Right lobe of liver (tissue), 6 donors: ENCODE results near the gene DPP6. TPM values are rescaled to one million over a fixed set of nuclear protein-coding genes. Genes with fewer than 3 reads are reported as not detected.

Experiments
- ATAC-seq, 4 donors: fragments of 200-7000 bp; cut with Tn5 transposase; one replicate each; pipeline ENCODE4 v1.9.1; 2020; ENCODE audit warnings: mild to moderate bottlenecking in 4 of 4, moderate library complexity in 4 of 4
- DNase-seq, 3 donors: peaks; one replicate each; pipeline ENCODE4 v3.0.0-alpha.2; 2020
- H3K27ac ChIP-seq, 3 donors: fragments of 200-600 bp; one replicate each; pipeline ENCODE4 v1.8.0; 2022
- H3K27me3 ChIP-seq, 2 donors: fragments of 200-600 bp; one replicate each; pipeline ENCODE4 v1.8.0; 2022
- H3K36me3 ChIP-seq, 4 donors: fragments of 200-600 bp; sonication (generic) in 1 of 4; one replicate each; pipeline versions ENCODE4 v1.5.1 to v1.8.0; 2017 to 2022; ENCODE audit warnings: control low read depth in 1 of 4
- H3K4me1 ChIP-seq, 4 donors: fragments of 200-600 bp; sonication (generic) in 1 of 4; one replicate each; pipeline versions ENCODE4 v1.5.1 to v1.8.0; 2017 to 2022; ENCODE audit warnings: control low read depth in 1 of 4
- H3K4me3 ChIP-seq, 3 donors: fragments of 200-600 bp; one replicate each; pipeline ENCODE4 v1.8.0; 2022
- H3K9me3 ChIP-seq, 4 donors: fragments of 200-600 bp; sonication (generic) in 1 of 4; one replicate each; pipeline versions ENCODE4 v1.5.1 to v1.8.0; 2017 to 2022; ENCODE audit warnings: control low read depth in 1 of 4
- POLR2A ChIP-seq: fragments of 450-650 bp; IDR thresholded peaks from one replicate; pipeline ENCODE4 v1.6.1; 2017; ENCODE audit warnings: antibody characterized with exemption, mild to moderate bottlenecking
- WGBS: methylation state at CpG from one replicate; pipeline ENCODE4 v1.1.6; 2018; ENCODE audit warnings: low coverage, low lambda C conversion rate; ENCODE audit not compliant: insufficient coverage; ENCODE audit errors: missing lambda C conversion rate; 5-methylcytosine and 5-hydroxymethylcytosine counted together
- intact Hi-C, 2 donors: fragments of 100-400 bp; cut with DNase I; formaldehyde crosslinking; loops; one replicate each; pipeline versions ENCODE4 v1.11.2 to v1.14.1; 2022
- total RNA-seq, 6 experiments: library from RNA; depleted of rRNA in 2 of 6; stranded (reverse); fragments of >200 nt in 2 of 6; fragmentation: NEBNext Ultra II Directional in 3 of 6; extraction: Animal tissue kit (Norgen Biotek cat#: 25700) in 3 of 6; gene quantifications; one replicate each; pipeline versions ENCODE4 v1.1.0 to v1.2.4, GENCODE V29; 2016 to 2023
- TF ChIP-seq, protein P1 (sequence below), 4 donors: fragments of 200-600 bp in 3 of 4; fragments of 450-650 bp in 1 of 4; IDR thresholded peaks; one replicate each; pipeline versions ENCODE4 v1.5.1 to v1.8.0; 2016 to 2022; ENCODE audit warnings: antibody characterized with exemption in 4 of 4, mild to moderate bottlenecking in 2 of 4
- donor health status: DM: no; HTN: yes; CAD: no.
- donor health status: DM: no; HTN: no; CAD: no.
- donor health status: DM: no; HTN: no; CAD: no.
- donor health status: DM: no; HTN: yes; CAD: no.
- donor health status: DM: no; HTN: yes; CAD: no.

The DPP6 gene
- total RNA-seq, 6 experiments from 2014 or later: not detected

DNA sequence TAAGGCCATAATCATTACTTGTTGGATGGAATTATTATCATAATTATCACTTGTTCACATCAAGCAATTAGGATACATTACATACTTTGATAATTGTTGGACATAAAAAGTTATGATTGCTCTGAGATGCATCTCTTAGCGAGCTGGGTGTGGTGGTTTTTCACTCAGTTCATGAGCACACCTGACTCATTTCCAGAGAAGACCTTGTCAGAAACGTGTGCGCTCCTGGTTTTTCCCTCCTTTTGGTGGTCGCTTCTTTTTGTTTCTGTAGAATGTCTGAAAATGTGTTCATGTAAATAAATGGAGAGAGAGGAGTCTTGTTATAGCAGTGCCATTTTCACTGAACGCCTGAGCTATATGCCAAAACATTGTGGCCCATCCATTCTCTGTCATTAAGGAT, 809.4 kb downstream of the DPP6 start:
- intact Hi-C loops: no loop called here
- TF ChIP-seq POLR2A: no peak
- TF ChIP-seq, protein P1, sequence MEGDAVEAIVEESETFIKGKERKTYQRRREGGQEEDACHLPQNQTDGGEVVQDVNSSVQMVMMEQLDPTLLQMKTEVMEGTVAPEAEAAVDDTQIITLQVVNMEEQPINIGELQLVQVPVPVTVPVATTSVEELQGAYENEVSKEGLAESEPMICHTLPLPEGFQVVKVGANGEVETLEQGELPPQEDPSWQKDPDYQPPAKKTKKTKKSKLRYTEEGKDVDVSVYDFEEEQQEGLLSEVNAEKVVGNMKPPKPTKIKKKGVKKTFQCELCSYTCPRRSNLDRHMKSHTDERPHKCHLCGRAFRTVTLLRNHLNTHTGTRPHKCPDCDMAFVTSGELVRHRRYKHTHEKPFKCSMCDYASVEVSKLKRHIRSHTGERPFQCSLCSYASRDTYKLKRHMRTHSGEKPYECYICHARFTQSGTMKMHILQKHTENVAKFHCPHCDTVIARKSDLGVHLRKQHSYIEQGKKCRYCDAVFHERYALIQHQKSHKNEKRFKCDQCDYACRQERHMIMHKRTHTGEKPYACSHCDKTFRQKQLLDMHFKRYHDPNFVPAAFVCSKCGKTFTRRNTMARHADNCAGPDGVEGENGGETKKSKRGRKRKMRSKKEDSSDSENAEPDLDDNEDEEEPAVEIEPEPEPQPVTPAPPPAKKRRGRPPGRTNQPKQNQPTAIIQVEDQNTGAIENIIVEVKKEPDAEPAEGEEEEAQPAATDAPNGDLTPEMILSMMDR (IDR thresholded peaks at IDR 0.05): no peak

DNA sequence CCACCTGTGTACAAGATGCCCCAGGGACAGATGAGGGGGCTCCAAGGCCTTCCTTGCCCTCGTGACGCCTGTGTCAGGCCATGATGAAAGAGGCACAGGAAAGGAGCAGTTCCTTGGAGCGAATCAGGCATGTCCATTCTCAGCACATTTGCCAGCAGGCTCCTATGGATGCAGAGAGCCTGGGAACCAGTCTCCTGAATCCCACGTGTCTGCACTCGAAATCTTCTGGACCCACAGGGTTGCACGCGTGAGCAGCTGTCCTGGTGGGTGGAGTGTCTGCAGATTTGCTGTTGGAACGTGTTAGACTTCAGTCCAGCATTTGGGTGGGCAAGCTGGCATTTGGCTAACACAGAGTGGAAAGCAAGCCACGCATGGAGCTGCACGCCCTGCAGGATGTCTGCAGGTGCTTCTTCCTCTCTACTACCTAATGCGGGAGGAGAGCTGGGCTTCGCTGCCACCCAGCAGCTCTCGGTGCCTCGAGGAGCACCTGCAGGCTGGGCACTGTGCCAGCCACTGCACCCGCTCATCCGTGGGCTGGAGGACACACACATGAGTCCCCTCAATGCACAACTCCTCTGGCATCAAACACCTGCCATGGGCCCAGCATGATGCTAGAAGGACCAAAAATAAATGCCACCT, 810.1 kb downstream of the DPP6 start:
- ATAC-seq (no peak), DNase-seq (no peak)
- H3K9me3 ChIP-seq: no peaks in the 10 kb centered on the region
- H3K27me3 ChIP-seq: no peaks in the 10 kb centered on the region
- 40% methylated on average over 3 of the region's 16 CpGs for WGBS
- intact Hi-C loops: no loop called here
- H3K4me1 ChIP-seq: no peaks in the 10 kb centered on the region
- no peak overlapping the region for H3K27ac ChIP-seq
- H3K4me3 ChIP-seq: no peak overlapping the region
- H3K36me3 ChIP-seq: no peaks in the 10 kb centered on the region
- TF ChIP-seq, protein P1 (IDR thresholded peaks at IDR 0.05): no peak
- TF ChIP-seq POLR2A: no peak

More for the DNA sequence above, 809.4 kb downstream of the DPP6 start:
- Histone ChIP-seq H3K4me1 (no peaks in the 10 kb centered on the region), H3K36me3 (no peaks in the 10 kb centered on the region), H3K9me3 (no peaks in the 10 kb centered on the region), H3K4me3 (no peak overlapping the region), H3K27me3 (no peaks in the 10 kb centered on the region), H3K27ac (no peak overlapping the region)
- WGBS: 53% methylated on average over 4 of the region's 5 CpGs
- ATAC-seq (no peak), DNase-seq (no peak)

DNA sequence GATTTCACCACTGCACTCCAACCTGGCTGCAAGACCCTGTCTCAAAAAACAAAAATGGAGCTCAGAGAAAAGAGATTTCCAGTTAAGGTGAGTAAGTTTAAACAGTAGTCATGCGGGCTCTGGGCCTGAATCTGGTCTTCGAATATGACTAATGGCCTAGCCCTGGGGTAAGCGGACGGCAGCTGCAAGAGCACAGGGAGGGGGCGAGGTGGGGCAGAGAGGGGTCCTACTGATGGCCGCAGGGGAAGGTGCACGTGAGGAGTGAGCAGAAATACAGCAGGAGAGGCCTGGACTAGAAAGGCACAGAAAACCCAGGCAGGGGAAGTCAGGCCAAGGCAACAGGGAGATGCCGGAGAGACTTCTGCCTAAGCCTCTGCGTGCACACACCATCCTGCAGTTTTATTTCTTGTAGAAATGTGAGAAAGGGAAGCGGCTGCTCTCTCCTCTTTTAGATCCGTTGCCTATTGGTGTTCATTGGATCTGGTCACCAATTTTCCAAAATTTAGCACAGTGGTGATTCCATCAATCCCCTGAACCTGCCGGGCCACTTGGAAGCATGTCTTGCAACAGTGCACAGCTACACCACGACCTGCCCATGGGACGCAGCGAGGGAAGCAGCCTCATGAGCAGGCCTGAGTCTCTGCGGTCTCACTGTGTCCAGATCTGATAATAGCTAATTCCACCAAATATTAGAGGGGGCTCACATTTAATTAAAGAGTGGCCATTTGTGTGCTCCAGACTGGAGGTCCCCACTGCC, 811.7 kb downstream of the DPP6 start:
- ATAC-seq: no peak
- WGBS: 73% methylated on average over 12 of the region's 16 CpGs
- intact Hi-C loops: no loop called here

DNA sequence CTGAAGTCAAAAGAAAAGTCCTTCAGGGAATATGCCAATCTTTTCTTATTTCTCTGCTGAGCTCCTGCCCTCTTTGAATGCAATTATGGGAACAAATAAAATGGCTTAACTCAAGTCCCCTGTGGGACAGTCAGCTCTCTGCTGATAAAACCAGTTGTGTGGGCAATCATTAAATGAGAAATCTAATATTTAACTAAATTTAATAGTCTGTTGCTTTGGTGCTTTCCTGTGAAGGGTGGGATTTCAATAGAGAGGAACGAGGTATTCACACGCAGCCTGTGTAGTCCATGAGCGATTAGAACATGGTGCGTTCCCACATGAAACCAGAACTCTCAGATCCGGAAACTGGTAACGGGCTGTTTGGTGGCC, 812.3 kb downstream of the DPP6 start:
- TF ChIP-seq, protein P1 (IDR thresholded peaks at IDR 0.05): no peak
- TF ChIP-seq POLR2A: no peak
- Histone ChIP-seq H3K4me3 (no peak overlapping the region), H3K27me3 (no peaks in the 10 kb centered on the region), H3K4me1 (no peaks in the 10 kb centered on the region), H3K27ac (no peak overlapping the region), H3K9me3 (no peaks in the 10 kb centered on the region), H3K36me3 (no peaks in the 10 kb centered on the region)
- ATAC-seq: no peak
- no peak for DNase-seq
- intact Hi-C loops: no loop called here
- 60% methylated on average over 1 of the region's 6 CpGs for WGBS

More for the DNA sequence above, 811.7 kb downstream of the DPP6 start:
- H3K36me3 ChIP-seq: no peaks in the 10 kb centered on the region
- H3K27me3 ChIP-seq: no peaks in the 10 kb centered on the region
- H3K27ac ChIP-seq: no peak overlapping the region
- H3K9me3 ChIP-seq: no peaks in the 10 kb centered on the region
- no peak for DNase-seq
- TF ChIP-seq, protein P1 (IDR thresholded peaks at IDR 0.05): no peak
- TF ChIP-seq POLR2A: no peak
- H3K4me1 ChIP-seq: no peaks in the 10 kb centered on the region
- H3K4me3 ChIP-seq: no peak overlapping the region
